HT1080 (cell line): ENCODE data around the gene DOCK9. TPM values are rescaled to one million over a fixed set of nuclear protein-coding genes. Genes with fewer than 3 reads are reported as not detected.

Experiments used
- DNase-seq: peaks from one replicate; pipeline ENCODE4 v3.0.0-alpha.2; 2015; ENCODE audit warnings: low read depth
- small RNA-seq: library from RNA; depleted of rRNA; stranded (forward); fragments of <200 nt; gene quantifications from one replicate; pipeline ENCODE3, GENCODE V24; 2014
- total RNA-seq: library from RNA; depleted of rRNA; stranded (reverse); fragments of >200 nt; shearing (Covaris generic); gene quantifications from 2 replicates; pipeline ENCODE4 v1.2.3, GENCODE V29; 2014; rRNA removed

Gene DOCK9
- total RNA-seq, 1 experiment from 2014 or later: 77.7 TPM

DNA sequence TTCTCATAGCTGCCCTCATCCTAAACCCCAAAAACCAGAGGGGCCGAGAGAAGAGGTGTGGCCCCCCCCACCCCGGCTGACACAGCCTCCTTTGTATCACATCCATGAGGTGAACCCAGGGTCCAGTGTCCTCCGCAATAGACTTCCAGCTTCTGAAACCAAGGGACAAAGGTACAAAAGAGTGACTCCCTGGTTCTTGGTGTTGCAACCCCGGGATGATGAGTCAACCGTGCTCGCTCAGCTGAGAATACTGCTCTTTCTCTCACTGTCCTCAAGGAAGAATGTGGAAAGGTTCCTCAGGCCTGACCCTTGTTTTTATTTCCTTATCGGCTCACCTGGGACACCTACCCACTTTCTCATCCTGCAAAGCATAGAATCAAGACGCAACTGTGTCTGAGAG lies 230.9 kb downstream of the DOCK9 start:
- no peak for DNase-seq

Small RNAs within 50 kb of the gene (small RNA-seq; reads per million reads assigned to genes)
- gene AL161420.1 (not detected), gene RNU6-83P (not detected)

Other genes with a start within 250 kb of the DOCK9 start
- not detected in 2 replicates for gene SLC15A1, start 225.4 kb downstream of the DOCK9 start, total RNA-seq
- gene UBAC2, start 222.8 kb upstream of the DOCK9 start, total RNA-seq: 50.4 and 52.4 TPM in 2 replicates